Activated naive CD8-positive, alpha-beta T cell treated with anti-CD3 and anti-CD28 coated beads for 36 hours (primary cell): ENCODE data around the gene PRLH. TPM values are rescaled to one million over a fixed set of nuclear protein-coding genes. Genes with fewer than 3 reads are reported as not detected.

Source experiments
- DNase-seq: peaks from one replicate; pipeline ENCODE4 v3.0.0; 2021
- H3K27ac Mint-ChIP-seq: one replicate; pipeline ENCODE4 v1.8.0; 2022; ENCODE audit warnings: mild to moderate bottlenecking, moderate library complexity, mixed read lengths
- H3K27me3 Mint-ChIP-seq: one replicate; pipeline ENCODE4 v1.8.0; 2022; ENCODE audit warnings: mild to moderate bottlenecking, mixed read lengths
- H3K36me3 Mint-ChIP-seq: one replicate; pipeline ENCODE4 v1.8.0; 2021; ENCODE audit warnings: mild to moderate bottlenecking, mixed read lengths
- H3K4me1 Mint-ChIP-seq: one replicate; pipeline ENCODE4 v1.8.0; 2021; ENCODE audit warnings: mixed read lengths
- H3K4me3 Mint-ChIP-seq: one replicate; pipeline ENCODE4 v1.8.0; 2022; ENCODE audit warnings: mild to moderate bottlenecking, moderate library complexity, mixed read lengths
- H3K9me3 Mint-ChIP-seq: one replicate; pipeline ENCODE4 v1.8.0; 2022; ENCODE audit warnings: mixed read lengths
- total RNA-seq, 2 experiments: library from RNA; stranded (reverse); gene quantifications; one replicate each; pipeline ENCODE4 v1.2.3, GENCODE V29; 2021

The PRLH gene
- total RNA-seq, 2 experiments from 2014 or later, result not detected

DNA sequence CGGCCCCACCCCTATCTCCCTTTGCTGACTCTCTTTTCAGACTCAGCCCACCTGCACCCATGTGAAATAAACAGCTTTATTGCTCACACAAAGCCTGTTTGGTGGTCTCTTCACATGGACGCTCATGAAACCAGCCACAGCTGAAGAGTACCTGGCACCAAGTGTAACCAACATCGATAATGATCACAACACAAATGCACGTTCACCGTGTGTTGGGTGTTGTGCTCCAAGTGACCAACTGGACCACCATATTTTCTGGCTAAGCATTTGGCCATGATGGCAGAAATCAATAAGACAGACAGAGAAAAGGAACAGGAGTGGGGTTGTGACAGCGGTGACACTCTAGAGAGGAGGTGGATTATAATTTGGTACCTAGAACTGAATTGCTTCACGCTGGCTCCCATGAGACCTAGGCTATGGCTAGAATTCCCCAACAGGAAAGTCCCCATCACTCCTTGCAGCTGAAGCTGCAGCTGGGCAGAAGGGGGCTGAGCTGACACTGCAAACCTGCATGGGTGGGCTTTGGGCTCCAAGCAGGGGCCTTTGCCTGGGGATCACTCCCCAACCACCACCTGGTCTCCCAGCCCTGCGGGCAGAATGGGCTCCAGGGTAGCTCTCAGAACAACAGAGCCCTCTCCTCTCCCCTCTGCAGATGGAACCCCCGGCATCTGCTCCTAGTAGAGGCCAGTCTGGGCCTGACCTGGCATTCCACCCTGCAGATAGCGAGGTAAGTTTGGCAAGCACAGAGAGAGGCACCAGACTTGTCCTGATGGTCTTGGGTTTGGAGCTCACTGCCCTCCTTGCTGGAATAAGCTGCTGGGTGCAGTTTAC, 46.4 kb downstream of the PRLH start:
- no peak overlapping the region for H3K4me3 Mint-ChIP-seq
- peaks cover 23% of the 10 kb centered on the region for H3K4me1 Mint-ChIP-seq
- no peak for DNase-seq
- H3K27me3 Mint-ChIP-seq, result no peaks in the 10 kb centered on the region
- no peaks in the 10 kb centered on the region for H3K9me3 Mint-ChIP-seq
- H3K36me3 Mint-ChIP-seq, result no peaks in the 10 kb centered on the region
- no peak overlapping the region for H3K27ac Mint-ChIP-seq

DNA sequence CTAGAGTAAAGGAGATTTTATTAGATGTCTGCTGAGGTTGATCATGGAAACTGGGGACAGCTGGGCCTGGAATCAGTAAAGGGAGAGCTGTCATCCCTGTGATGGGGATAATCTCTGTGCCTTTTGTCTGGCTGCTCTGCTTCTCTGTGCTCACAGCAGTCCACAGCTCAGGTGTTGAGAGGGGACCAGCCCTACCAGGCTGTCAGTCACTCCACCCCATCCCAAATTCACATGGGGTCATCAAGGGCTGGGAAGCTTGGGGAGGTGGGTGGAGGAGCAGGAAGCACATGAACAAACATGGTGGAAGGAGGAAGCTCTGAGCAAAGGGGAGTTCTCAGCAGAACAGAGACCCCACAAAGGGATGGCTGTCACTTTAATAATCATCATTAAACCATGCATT, 47.3 kb downstream of the PRLH start:
- Mint-ChIP-seq H3K36me3 (no peaks in the 10 kb centered on the region), H3K9me3 (no peaks in the 10 kb centered on the region), H3K4me1 (peaks cover 31% of the 10 kb centered on the region), H3K4me3 (no peak overlapping the region), H3K27ac (no peak overlapping the region), H3K27me3 (no peaks in the 10 kb centered on the region)
- no peak for DNase-seq

DNA sequence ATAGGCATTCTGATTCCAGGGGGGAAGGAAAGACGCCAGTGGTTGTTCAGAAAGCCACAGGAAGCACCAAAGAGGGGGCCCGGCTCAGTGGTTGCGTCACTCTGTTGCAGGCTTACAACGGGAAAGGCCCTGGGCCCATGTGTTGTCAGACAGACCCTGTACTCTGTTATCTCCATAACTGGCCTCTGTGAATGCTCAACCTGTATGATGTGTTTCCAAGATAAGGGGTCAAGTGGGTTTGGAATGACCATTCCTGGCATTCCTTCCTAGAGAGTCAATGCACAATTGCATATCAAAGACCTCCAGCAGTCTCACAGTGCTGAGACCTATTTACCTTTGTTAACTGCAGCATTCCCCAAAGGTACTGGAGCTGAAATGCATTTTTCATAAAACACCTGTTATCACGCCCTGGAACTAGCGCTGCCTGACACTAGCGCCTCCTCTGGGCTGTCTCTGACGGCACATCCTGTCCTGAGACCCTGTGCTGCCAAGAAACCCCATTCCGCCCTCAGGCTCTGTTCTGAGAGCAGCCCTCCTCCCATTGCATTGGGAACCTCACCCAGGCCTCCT, 47.9 kb downstream of the PRLH start:
- Mint-ChIP-seq H3K36me3 (no peaks in the 10 kb centered on the region), H3K4me1 (peaks cover 34% of the 10 kb centered on the region), H3K27me3 (no peaks in the 10 kb centered on the region), H3K4me3 (no peak overlapping the region), H3K9me3 (no peaks in the 10 kb centered on the region), H3K27ac (no peak overlapping the region)
- DNase-seq, result no peak

- no peaks in the 10 kb centered on the region for H3K36me3 Mint-ChIP-seq
- DNase-seq, result no peak
- no peaks in the 10 kb centered on the region for H3K27me3 Mint-ChIP-seq
- H3K4me1 Mint-ChIP-seq, result peaks cover 34% of the 10 kb centered on the region
- no peak overlapping the region for H3K27ac Mint-ChIP-seq
- H3K9me3 Mint-ChIP-seq, result no peaks in the 10 kb centered on the region
- H3K4me3 Mint-ChIP-seq, result no peak overlapping the region
Observed at GRCh38 chr2:237615631-237616249, 49.4 kb downstream of the PRLH start.

- DNase-seq, result no peak
- peaks cover 34% of the 10 kb centered on the region for H3K4me1 Mint-ChIP-seq
- H3K36me3 Mint-ChIP-seq, result no peaks in the 10 kb centered on the region
- H3K9me3 Mint-ChIP-seq, result no peaks in the 10 kb centered on the region
- no peak overlapping the region for H3K27ac Mint-ChIP-seq
- no peak overlapping the region for H3K4me3 Mint-ChIP-seq
- no peaks in the 10 kb centered on the region for H3K27me3 Mint-ChIP-seq
Observed at GRCh38 chr2:237616373-237616733, 50.0 kb downstream of the PRLH start.

Other genes starting within 250 kb of the PRLH start
- gene COL6A3, start 152.4 kb upstream of the PRLH start, total RNA-seq, result 1 to 10 TPM in 1 of 2 experiments, under 1 TPM in 1; 0.76 to 1.3 TPM
- not detected for gene MLPH, start 79.3 kb upstream of the PRLH start, total RNA-seq
- gene RAB17, start 24.2 kb downstream of the PRLH start, total RNA-seq, result under 1 TPM; 0.31 to 0.40 TPM
- gene LRRFIP1, start 61.0 kb downstream of the PRLH start, total RNA-seq, result 100 to 1,000 TPM; 162 to 164 TPM
- gene RBM44, start 232.2 kb downstream of the PRLH start, total RNA-seq, result under 1 TPM; 0.46 to 0.47 TPM